ENCODE data around the gene LTN1.

GRCh38 chr21:28961927-28962326, 30.8 kb downstream of the LTN1 start:
- TF ChIP-seq TAF1 (IDR thresholded peaks at IDR 0.05; ENCODE audit: borderline replicate concordance, insufficient read depth, low read length) = no peak
- no peak for TF ChIP-seq REST (IDR thresholded peaks at IDR 0.05; ENCODE audit: insufficient read depth in 1 of 2, low read depth in 2 of 2, low read length in 2 of 2)

Measured in PFSK-1 (cell line).